Activated CD4-positive, CD25-positive, alpha-beta regulatory T cell (primary cell): ENCODE measurements around the gene PCDHGC4.

ENCODE experiments used
- DNase-seq, 4 experiments: peaks; one replicate each; lab custom pipeline; 2025; lab: John Stamatoyannopoulos, UW

PCDHGC4 gene

GRCh38 chr5:141490271-141490670 is 5.4 kb downstream of the PCDHGC4 start:
- no peak for DNase-seq

DNA sequence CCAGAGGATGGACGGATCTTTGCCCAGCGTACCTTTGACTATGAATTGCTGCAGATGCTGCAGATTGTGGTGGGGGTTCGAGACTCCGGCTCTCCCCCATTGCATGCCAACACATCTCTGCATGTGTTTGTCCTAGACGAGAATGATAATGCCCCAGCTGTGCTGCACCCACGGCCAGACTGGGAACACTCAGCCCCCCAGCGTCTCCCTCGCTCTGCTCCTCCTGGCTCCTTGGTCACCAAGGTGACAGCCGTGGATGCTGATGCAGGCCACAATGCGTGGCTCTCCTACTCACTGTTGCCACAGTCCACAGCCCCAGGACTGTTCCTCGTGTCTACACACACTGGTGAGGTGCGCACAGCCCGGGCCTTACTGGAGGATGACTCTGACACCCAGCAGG is 5.9 kb downstream of the PCDHGC4 start:
- DNase-seq: no peak

DNA sequence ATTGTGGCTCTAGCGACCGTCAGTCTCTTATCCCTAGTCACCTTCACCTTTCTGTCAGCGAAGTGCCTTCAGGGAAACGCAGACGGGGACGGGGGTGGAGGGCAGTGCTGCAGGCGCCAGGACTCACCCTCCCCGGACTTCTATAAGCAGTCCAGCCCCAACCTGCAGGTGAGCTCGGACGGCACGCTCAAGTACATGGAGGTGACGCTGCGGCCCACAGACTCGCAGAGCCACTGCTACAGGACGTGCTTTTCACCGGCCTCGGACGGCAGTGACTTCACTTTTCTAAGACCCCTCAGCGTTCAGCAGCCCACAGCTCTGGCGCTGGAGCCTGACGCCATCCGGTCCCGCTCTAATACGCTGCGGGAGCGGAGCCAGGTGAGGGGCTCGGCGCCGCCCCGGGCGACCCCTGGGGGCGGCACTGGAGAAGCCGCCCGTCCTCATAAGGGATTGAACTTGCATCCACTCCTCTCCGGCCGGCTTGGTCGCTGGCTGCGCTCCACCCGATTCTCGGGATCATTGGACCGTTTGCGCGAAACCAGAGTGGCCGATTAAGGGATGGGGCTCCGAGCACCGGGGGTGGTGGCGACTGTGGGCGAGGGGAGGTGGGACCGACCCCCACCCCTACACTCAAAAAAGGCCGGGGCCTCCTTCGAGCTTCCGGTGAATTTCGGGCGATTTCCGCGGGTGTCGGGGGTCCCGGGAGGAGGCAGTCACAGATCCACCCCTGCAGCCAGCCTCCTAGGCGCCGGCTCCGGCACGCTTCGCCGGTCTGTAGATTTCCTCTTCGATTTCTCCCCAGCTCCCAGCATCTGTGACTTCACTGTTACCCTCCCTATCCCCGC is 6.7 kb downstream of the PCDHGC4 start:
- no peak for DNase-seq

DNA sequence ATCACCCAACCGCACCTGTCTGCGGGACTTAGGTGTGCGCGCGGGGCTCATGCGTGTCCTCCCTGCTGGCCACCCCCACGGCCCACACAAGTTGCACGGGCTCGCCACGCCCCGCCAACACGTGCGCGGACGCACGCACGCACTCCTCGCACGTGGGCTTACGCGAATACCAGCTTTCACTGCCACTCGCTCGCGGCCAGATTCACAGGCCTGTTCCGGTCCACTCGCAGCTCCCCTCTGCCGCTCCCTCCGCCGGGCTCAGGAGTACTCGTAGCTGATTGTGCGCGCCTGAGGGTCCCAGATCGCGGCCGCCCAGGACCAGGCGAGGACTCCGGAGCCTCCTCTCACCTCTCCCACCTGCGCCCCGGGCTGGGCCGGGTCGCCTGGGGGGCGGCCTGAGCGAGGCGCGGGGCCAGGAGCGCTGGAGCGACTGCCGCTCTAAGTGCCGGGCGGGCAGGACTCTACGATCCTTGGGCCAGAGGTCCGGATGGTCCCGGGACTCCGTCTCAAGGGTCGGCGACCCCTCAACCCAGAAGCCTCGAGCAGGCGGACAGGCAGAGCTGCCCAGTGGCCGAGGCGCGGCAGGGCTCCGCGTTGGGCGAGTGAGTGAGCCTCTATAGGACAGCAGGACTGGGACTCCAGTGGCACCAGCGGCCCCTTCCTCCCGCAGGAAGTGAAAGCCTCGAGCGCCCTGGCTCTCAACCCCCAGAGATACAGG is 7.5 kb downstream of the PCDHGC4 start:
- no peak for DNase-seq

DNA sequence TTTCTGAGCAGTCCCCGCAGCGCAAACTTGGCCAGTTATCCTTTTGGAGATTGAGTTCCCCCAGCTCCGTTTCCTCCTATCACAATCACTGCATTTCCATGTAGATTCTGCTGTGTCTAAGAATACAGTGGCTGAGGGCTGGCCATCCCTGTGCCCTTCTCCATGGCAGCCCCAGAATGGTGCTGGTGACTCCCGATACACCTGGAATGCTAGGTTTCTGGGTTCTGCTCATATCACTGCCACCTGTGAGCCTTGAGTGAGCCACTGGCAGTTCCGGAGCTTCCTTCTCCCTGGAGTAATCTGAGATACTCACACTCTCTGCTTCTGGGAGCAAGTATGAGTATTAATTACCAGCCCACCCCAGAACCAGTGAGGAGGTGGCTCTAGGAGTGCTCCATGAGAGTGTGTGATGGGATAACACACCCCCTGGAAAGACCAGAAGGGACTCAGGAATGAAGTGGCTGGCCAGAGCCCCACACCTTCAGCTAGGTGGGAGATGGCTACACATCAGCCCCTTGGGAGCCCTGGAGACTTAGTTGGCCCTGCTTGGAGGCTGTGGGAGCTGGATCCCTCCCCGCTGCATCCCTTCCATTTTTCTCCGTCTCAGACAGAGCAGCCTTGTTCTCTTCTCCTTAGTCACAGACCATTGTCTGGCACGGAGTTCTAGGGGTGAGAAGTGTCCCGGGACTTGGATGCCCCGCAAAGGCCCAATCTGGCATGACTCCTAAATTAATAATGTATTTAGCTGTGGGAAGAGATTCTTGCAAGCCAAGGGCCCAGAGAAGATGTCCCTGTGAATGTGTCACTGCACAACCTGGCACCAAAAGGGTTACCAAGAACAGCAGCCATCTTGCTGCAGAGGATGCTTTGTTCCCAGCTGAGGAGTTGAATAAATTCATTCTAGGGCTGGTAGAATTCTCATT is 8.9 kb downstream of the PCDHGC4 start:
- no peak for DNase-seq

- DNase-seq: no peak
These were observed 10.1 kb downstream of the PCDHGC4 start for GRCh38 chr5:141494761-141495452.

DNA sequence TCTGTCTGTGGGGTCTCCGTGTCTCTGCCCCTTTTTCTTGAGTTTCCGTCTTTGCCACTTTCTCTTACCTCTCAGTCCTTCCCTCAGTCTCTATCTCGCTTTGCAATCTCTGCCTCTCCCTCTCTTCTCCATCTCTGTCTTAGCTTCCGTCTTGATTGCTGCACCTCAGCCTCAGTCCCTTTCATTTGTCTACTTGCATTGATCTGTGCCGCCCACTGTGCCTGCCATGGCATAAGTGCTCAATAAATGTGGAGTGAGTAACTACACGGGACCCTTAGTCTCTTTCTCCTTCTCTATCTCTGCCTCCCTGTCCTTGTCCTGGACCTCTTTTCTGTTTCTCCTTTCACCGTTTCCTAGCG is 10.6 kb downstream of the PCDHGC4 start:
- DNase-seq: no peak

- no peak for DNase-seq
These were observed 11.2 kb downstream of the PCDHGC4 start for GRCh38 chr5:141496038-141496437.

- no peak for DNase-seq
These were observed 16.9 kb downstream of the PCDHGC4 start for GRCh38 chr5:141501761-141502160.

DNA sequence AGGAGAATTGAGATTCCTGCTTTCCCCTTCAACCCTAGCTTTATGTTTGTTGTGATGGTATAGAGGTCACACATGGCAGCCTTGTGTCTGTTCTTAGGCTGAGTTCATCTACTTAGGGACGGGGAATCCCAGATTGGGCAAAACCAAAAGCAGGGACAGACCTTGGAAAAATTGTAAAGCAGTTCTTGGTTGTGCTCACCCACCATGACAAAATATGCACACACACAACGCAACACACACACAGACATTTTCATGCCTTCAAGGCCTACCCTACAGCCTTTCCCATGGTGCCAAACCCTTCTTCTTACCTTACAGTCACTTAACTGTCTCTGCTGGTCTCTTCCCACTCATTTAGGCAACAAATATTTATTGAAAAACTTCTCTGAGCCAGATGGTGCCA is 18.9 kb downstream of the PCDHGC4 start:
- no peak for DNase-seq

GRCh38 chr5:141504216-141504615 is 19.4 kb downstream of the PCDHGC4 start:
- DNase-seq: no peak

GRCh38 chr5:141506381-141507155 is 21.7 kb downstream of the PCDHGC4 start:
- DNase-seq: no peak

- DNase-seq: no peak
These were observed 22.7 kb downstream of the PCDHGC4 start for GRCh38 chr5:141507387-141508091.

DNA sequence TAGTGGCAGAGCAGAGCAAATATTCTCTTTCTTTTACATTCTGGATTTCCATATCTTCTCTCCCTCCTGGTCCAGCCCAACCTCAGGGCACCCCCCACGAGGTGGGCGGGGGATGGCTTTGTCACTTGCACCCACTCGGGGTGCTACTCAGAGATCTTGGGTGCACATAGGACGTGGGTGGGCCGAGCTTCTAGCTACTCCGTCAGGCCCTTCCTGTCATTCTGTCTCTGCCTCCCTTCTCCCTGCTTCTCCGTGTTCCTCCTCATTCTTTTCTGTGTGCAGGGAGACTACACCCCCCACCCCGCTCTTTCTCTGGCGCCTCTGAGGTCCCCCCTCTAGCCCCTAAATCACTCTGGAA is 23.6 kb downstream of the PCDHGC4 start:
- DNase-seq: no peak

- DNase-seq: no peak
These were observed 24.2 kb downstream of the PCDHGC4 start for GRCh38 chr5:141508798-141509611.

GRCh38 chr5:141510160-141510559 is 25.3 kb downstream of the PCDHGC4 start:
- no peak for DNase-seq

DNA sequence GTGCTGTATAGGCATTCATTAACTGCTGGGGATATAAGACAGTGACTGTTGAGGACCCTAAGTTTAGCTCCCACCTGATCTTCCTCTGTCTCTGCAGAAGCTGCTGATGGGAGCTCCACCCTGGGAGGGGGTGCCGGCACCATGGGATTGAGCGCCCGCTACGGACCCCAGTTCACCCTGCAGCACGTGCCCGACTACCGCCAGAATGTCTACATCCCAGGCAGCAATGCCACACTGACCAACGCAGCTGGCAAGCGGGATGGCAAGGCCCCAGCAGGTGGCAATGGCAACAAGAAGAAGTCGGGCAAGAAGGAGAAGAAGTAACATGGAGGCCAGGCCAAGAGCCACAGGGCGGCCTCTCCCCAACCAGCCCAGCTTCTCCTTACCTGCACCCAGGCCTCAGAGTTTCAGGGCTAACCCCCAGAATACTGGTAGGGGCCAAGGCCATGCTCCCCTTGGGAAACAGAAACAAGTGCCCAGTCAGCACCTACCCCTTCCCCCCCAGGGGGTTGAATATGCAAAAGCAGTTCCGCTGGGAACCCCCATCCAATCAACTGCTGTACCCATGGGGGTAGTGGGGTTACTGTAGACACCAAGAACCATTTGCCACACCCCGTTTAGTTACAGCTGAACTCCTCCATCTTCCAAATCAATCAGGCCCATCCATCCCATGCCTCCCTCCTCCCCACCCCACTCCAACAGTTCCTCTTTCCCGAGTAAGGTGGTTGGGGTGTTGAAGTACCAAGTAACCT is 26.2 kb downstream of the PCDHGC4 start:
- DNase-seq: no peak

- DNase-seq: no peak
These were observed 27.0 kb downstream of the PCDHGC4 start for GRCh38 chr5:141511771-141512325.
